GM19099 (cell line): Measurements from ENCODE around the gene KIAA0753.

Source experiments
- POLR2A ChIP-seq: IDR thresholded peaks from 3 replicates; pipeline ENCODE4 v1.6.1; 2011; ENCODE audit warnings: low read depth; ENCODE audit not compliant: insufficient read length; ENCODE audit errors: extremely low read depth

The KIAA0753 gene

DNA sequence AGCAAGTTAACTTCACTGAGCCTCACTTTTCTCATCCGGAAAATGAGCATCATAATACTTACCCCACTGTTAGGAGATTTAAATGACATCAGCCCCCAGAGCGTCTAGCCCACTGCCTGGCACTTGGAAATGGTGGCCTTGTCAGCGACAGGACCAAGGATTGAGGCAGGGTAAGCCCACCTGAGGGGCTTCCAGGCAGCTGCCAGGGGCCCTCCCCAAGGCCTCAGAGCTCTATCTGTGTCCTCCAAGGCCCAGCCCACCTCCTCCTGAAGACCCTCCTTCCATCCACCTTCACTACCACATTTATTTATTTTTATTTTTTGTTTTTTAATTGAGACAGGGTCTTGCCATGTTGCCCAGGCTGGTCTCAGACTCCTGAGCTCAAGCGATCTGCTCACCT, 97.9 kb downstream of the KIAA0753 start:
- TF ChIP-seq POLR2A, result no peak

DNA sequence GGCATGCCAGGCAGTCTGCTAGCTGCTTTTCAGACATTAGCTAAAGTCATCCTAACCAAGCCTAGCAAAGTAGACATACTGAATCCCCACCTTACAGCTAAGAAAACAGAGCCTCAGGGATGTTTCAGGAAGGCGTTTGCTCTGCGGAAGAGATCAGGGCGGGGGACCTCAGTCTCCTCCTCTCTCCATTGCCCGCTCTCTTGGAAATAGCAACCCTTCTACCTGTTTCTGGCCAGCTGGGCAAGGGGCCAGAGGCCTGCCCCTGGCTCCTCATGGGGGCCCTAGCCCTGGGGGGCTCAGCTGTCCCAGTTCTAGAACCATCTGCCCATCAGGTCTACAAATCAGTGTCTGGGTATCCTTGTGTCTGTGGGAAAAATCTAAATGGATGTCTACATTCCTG, 98.6 kb downstream of the KIAA0753 start:
- no peak for TF ChIP-seq POLR2A

DNA sequence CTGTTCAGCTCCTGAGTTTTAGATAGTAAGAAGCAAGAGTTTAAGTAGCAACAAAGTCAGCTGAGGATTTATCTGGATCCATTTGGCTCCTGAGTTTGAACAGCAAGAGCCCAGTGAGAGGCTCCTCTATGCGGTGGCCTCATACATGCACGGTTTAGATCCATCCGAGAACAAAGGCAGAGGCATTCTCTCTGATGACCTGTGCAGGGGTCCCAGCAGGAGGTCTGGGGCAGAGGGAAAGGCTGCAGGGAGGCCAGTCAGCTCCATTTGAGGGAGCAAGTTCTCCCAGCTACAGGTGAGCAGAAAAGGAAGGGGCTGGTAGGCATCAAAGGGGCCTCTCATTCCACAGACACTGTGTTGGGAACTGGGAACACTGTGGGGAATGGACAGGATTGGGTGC, 100.6 kb downstream of the KIAA0753 start:
- no peak for TF ChIP-seq POLR2A

- TF ChIP-seq POLR2A, result no peak
Observed at GRCh38 chr17:6536566-6537065, 103.9 kb downstream of the KIAA0753 start.

GRCh38 chr17:6536053-6536452, 104.5 kb downstream of the KIAA0753 start:
- no peak for TF ChIP-seq POLR2A

GRCh38 chr17:6534846-6535514, 105.5 kb downstream of the KIAA0753 start:
- no peak for TF ChIP-seq POLR2A

DNA sequence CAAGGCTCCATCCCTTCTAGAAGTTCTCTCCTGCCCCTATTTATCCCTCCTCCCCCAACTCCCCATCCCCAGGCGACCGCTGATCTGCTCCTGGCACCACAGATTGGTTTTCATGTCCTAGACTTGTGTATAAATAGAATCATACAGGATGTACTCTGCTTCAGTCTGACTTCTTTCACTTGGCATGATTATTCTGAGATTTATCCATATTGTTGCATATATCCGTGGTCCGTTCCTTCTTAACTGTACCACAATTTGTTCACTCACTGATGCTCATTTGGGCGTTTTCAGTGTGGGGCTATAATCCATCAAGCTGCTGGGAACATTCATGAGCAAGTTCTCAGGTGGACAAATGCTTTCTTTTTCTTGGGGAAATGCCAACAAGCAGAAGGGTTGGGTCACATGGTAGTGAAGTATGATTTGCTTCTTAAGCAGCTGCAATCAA, 108.0 kb downstream of the KIAA0753 start:
- no peak for TF ChIP-seq POLR2A

GRCh38 chr17:6531575-6531974, 108.9 kb downstream of the KIAA0753 start:
- TF ChIP-seq POLR2A, result no peak

DNA sequence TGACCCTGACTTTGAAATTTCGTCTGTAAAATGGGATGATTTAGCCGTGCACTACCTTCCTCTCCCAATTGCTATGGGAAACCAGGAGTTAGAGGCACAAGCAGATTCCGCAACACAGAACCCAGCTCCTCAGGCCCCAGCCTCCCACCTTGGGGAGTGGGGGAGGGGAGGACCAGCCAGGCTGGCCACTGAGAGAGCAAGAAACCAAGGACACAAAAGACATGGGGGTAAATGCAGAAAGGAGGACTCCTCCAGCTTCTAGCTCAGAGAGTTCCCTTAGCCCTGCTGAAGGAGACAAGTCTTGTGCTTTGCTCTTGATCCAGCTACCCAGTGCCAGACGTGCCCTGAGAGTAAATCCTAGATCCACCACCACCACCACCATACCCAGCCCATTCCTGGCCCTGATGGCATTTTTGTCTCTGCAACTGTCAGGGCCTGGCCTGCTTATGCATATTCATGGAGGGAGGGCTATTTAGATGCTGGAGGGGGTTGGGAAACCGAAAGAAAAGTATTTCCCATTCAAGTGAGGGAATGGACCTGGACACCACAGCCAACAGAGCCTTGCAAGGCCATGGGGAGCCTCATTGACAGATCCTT, 110.1 kb downstream of the KIAA0753 start:
- no peak for TF ChIP-seq POLR2A

DNA sequence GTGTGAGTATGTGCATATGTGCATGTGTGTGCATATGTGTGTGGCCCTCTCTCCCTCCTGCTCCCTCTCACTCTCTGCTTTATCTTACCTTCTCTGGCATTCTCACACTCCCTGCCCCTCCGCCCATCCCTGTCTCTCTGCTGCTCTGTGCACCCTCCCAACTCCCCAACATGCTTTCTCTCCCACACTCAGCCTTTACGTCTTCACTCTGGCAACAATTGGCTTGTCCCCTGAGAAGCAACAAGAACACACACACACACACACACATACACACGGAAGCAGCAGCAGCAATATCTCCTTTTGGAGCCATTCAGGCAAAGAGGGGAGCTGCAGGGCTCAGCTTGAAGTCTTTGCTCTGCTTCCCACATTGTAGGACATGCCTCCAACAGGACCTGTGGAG, 112.0 kb downstream of the KIAA0753 start:
- no peak for TF ChIP-seq POLR2A
